ENCODE results near the gene DICER1. TPM values are rescaled to one million over a fixed set of nuclear protein-coding genes. Genes with fewer than 3 reads are reported as not detected.

The DICER1 gene
- total RNA-seq, 1 experiment from 2014 or later = 198 TPM

DNA sequence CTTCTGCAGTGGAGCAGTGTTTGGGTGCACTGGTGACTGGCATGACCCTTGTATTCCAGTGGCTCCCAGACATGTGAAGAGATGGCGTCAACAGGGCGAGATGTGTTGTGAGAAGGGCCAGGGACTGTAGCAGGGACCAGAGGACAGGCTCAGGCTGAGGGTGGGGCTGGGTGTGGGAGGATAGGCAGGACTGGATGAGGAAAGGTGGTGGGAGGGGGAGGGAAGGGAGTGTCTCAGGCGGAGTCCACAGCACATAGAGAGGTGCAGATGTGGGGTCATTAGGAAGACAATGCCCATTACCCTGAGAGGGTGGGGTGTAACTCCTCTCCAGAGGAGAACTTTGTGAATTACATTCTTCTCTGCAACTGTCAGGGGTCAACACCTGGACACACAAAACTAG is 78.5 kb downstream of the DICER1 start:
- H3K36me3 ChIP-seq = no peaks in the 10 kb centered on the region
- no peak for DNase-seq
- H3K27ac ChIP-seq = no peak overlapping the region
- H3K4me3 ChIP-seq = no peak overlapping the region
- 0 out of 2 replicates have a peak, but pooled peaks cover 2% of the 10 kb centered on the region for H3K9me3 ChIP-seq (replicated peaks)
- no peaks in the 10 kb centered on the region for H3K27me3 ChIP-seq
- H3K4me1 ChIP-seq = peaks cover 3% of the 10 kb centered on the region; the same call in 1 of the 2 replicates

DNA sequence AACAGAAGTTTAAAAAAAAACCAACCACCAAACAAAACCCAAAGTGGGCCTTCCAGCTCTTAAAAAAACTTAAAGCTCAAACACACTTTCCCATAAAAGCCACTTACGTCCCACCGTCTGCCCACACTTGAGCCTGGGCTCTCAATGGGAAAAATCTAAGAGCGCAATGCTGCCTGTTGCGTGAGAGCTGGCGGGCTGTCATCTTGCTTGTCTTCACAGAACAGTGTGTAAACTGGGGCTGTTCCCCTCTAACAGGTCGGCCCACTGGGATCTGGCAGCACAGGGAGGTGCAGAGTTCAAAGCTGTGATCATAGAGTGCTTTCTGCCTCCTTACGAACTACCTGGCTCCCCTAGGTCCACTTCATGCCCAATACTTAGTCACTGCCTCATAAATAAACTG is 80.0 kb downstream of the DICER1 start:
- H3K9me3 ChIP-seq (replicated peaks) = 0 out of 2 replicates have a peak, but pooled peaks cover 2% of the 10 kb centered on the region
- H3K4me1 ChIP-seq = peaks cover 3% of the 10 kb centered on the region; the same call in 1 of the 2 replicates
- no peaks in the 10 kb centered on the region for H3K27me3 ChIP-seq
- no peak for DNase-seq
- no peaks in the 10 kb centered on the region for H3K36me3 ChIP-seq
- H3K27ac ChIP-seq = no peak overlapping the region
- no peak overlapping the region for H3K4me3 ChIP-seq

DNA sequence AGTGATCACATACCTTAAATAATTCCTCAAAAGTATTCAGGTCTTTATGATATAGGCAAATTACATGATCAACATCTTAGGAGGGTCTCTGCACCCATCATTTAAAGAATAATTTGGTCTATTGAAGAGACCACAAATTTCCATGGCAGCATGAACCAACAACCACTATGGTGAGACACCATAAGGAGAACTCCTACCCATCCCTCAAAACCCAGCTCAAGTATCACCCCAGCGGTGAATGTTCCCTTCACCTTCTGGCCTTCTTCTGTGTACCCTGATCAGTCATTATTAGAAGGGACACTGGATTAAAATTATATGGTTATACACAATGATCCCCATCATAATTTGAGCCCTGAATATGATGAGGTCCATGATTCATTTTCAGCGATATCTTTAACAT is 81.5 kb downstream of the DICER1 start:
- H3K9me3 ChIP-seq (replicated peaks) = 0 out of 2 replicates have a peak, but pooled peaks cover 2% of the 10 kb centered on the region
- H3K27ac ChIP-seq = no peak overlapping the region
- H3K36me3 ChIP-seq = no peaks in the 10 kb centered on the region
- H3K4me1 ChIP-seq = peaks cover 3% of the 10 kb centered on the region; the same call in 1 of the 2 replicates
- no peak overlapping the region for H3K4me3 ChIP-seq
- no peaks in the 10 kb centered on the region for H3K27me3 ChIP-seq
- no peak for DNase-seq

DNA sequence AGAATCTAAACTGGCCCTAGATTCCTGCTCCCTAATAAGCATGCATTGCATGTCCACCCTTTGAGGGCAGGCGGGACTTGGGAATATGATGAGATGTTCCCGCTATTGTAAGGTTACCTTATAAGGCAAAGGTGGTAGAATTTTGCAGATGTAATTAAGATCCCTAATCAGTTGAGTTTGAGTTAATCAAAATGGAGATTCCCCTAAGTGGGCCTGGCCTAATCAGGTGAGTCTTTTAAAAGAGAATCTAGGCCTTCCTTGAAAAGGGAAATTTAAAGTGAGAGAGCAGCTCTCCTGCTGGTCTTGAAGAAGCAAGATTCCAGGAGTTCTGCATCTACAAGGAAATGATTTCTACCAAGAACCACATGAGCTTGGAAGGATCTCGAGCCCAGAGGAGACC is 83.4 kb downstream of the DICER1 start:
- H3K9me3 ChIP-seq (replicated peaks) = no peaks in the 10 kb centered on the region
- no peaks in the 10 kb centered on the region for H3K36me3 ChIP-seq
- H3K27ac ChIP-seq = no peak overlapping the region
- no peak overlapping the region for H3K4me3 ChIP-seq
- H3K27me3 ChIP-seq = no peaks in the 10 kb centered on the region
- no peak for DNase-seq
- no peaks in the 10 kb centered on the region for H3K4me1 ChIP-seq

DNA sequence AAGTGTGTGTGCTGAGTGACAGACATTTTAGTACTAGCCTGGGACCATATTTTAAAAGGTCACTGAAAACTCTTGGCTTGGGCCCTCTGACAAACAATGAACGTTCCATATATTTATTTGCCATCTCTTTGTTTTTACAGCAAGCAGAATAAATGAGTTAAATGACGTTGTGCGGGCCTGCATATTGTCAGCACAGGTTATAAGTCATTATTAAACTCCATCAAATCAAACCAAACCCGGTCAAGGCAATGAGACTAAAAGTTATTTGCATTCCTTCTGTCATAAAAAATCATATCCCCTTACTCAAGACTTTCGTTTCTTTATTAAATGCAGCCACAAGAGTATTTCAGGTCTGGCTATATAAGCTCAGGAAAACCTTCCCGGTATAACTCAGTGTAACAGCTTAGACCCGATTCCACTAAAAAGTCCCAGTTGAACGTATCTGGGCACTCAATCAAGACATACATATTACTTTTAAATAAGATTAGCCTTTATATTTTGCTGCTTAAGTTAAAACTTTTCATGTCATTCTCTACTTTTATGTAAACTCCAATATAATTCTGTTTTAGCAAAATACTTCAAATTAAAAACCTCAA is 84.9 kb downstream of the DICER1 start:
- Histone ChIP-seq H3K27me3 (no peaks in the 10 kb centered on the region), H3K4me1 (no peaks in the 10 kb centered on the region), H3K9me3 (replicated peaks) (no peaks in the 10 kb centered on the region), H3K4me3 (no peak overlapping the region), H3K27ac (no peak overlapping the region), H3K36me3 (no peaks in the 10 kb centered on the region)
- DNase-seq = no peak

DNA sequence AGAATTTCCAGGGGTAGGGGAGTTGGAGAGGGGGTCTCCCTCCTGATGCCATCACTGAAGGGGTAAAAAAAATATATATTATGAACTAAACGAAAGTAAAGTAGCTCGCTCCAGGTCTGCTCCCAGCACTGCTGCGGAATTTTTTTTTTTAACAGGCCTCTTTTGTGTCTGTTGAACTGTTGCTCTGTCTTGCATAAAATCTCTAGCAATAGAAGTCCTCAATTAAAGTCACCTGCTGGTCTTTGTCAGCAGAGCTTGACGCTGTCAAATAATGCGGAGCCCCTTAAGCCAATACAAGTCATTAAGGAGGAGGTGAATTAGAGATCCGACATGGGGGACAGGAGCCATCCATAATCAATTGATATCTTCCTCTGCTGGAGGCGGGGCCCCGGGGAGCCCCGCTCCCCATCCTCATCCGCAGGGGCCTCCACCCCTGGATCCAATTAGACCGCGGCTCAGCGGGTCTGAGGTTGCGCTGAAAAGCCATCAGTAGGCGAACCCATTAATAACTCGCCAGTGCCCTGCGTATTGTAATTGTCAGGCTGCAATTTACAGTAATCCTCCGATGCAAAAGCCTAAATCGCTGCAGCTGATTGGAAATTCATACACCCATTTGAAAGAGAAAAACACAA is 85.6 kb downstream of the DICER1 start:
- H3K27me3 ChIP-seq = no peaks in the 10 kb centered on the region
- peak overlapping the region; percentile 30; the same call in 1 of the 2 replicates for H3K4me3 ChIP-seq
- no peaks in the 10 kb centered on the region for H3K9me3 ChIP-seq (replicated peaks)
- H3K4me1 ChIP-seq = no peaks in the 10 kb centered on the region
- no peaks in the 10 kb centered on the region for H3K36me3 ChIP-seq
- no peak overlapping the region for H3K27ac ChIP-seq
- peak in 1 of 2 experiments; percentile 57 for DNase-seq

DNA sequence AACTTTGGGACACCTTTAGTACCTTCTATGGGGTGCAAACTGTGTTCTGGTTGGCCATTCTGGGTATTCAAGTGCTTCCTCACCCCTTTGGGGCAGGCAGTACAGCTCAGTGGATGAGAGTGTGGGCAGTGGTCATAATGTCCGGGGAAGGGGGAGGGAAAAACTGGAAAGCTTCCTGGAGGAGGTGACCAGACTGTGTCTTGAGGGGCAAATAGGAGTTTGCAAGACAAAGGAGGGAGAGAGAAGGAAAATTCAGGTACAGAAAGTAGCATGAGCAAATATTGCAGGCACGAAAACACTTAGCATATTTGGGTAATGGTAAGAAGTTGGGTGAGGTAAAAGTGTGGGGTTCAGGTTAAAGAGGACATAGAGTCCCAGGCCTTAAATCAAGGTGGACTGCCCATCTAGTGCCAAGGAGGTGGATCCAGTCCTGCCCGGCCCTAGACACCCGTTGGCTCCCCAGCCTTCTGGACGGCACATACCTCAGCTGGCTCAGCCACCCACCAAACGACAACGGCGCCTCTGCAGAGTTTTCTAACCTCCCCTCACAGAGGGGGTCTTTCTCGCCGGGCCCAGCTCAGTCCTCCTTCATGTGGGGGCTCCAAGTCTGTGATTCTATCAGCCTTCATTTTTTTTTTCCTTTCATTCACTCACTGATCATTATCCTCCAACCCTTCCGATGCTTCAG is 86.4 kb downstream of the DICER1 start:
- Histone ChIP-seq H3K27me3 (no peaks in the 10 kb centered on the region), H3K9me3 (replicated peaks) (no peaks in the 10 kb centered on the region), H3K36me3 (no peaks in the 10 kb centered on the region), H3K4me3 (peak overlapping the region; percentile 30; the same call in 1 of the 2 replicates), H3K4me1 (no peaks in the 10 kb centered on the region), H3K27ac (no peak overlapping the region)
- DNase-seq = no peak

DNA sequence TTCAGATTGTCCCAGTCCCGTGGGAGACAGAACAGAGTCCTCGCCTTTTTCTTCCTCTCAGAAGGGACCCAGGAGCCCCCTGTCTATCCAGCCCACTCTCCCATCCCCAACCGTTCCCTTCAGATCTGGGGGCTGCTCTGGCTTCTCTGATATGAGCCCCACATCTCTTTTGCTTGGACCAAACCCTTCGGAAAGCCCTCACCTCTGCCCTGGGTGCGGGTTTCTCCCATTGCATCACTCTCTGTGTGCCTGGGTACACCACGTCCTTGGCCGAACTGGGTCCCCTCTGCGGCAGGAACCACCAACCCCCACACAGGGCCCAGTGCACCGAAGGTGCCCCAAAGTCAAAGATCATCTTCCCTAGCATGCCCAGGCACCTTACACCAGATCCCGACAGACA is 87.8 kb downstream of the DICER1 start:
- H3K27me3 ChIP-seq = no peaks in the 10 kb centered on the region
- H3K36me3 ChIP-seq = no peaks in the 10 kb centered on the region
- no peak for DNase-seq
- no peak overlapping the region for H3K27ac ChIP-seq
- no peaks in the 10 kb centered on the region for H3K4me1 ChIP-seq
- no peak overlapping the region for H3K4me3 ChIP-seq
- H3K9me3 ChIP-seq (replicated peaks) = no peaks in the 10 kb centered on the region

DNA sequence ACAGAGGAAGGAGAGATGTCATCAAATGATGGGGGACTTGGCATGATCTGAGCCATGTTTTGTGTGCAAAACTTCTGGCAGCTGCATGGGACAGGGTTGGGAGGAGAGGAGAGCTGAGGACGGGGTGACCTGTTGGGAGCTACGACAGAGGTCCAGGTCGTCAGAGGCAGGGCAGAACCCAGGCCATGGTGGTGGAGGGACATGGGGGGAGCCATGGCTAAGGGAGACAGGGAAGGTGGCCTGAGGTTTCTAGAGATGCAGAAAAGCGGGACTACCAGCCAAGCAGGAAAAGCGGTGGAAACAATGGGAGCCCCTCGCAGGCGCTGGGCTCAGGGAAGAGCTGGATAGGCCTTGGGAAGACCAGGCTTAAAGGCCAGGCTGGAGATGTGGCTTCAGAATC is 88.3 kb downstream of the DICER1 start:
- Histone ChIP-seq H3K27me3 (no peaks in the 10 kb centered on the region), H3K4me1 (no peaks in the 10 kb centered on the region), H3K4me3 (no peak overlapping the region), H3K27ac (no peak overlapping the region), H3K9me3 (replicated peaks) (no peaks in the 10 kb centered on the region), H3K36me3 (no peaks in the 10 kb centered on the region)
- DNase-seq = no peak

DNA sequence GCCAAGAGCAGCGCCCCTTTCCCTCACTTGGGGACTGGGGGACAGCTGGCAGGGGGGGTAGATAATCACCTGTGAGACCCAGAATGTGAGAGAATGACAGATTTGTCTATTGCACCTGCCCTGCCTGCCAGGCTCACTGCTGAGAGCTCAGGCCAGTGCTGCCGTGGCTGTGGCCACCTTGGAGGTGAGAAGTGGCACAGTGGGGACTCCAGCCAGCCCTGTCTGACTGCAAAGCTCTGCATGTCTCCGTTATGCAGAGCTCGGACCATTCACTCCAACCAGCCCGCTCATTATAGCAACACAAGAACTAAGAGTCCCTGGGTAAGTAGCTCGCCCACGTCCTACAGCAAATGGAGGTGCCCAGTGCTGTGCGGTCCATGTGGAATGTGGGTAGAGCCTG is 88.8 kb downstream of the DICER1 start:
- Histone ChIP-seq H3K36me3 (no peaks in the 10 kb centered on the region), H3K27ac (no peak overlapping the region), H3K27me3 (no peaks in the 10 kb centered on the region), H3K4me1 (no peaks in the 10 kb centered on the region), H3K4me3 (no peak overlapping the region), H3K9me3 (replicated peaks) (no peaks in the 10 kb centered on the region)
- no peak for DNase-seq

DNA sequence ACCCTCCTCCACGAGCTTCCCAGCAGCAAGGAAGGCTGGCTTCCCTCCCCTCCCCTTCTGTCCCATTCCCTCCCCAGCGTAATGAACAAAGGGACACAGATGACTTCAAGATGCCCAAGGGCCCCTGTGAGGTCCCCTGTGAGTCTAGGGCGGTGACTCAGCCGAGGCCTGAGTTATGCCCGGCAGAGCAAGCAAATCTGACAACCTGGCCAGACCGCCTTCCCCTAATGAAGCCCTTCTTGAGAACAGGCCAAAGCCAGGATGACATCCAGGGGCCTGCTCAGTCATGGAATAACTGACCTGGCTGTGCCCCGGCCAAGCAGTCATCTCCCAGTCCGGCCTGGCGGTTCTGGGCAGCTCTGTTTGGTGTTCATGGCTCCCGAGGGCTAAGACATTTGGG is 89.2 kb downstream of the DICER1 start:
- H3K27me3 ChIP-seq = no peaks in the 10 kb centered on the region
- H3K4me1 ChIP-seq = no peaks in the 10 kb centered on the region
- H3K9me3 ChIP-seq (replicated peaks) = no peaks in the 10 kb centered on the region
- no peak for DNase-seq
- no peaks in the 10 kb centered on the region for H3K36me3 ChIP-seq
- no peak overlapping the region for H3K27ac ChIP-seq
- no peak overlapping the region for H3K4me3 ChIP-seq

DNA sequence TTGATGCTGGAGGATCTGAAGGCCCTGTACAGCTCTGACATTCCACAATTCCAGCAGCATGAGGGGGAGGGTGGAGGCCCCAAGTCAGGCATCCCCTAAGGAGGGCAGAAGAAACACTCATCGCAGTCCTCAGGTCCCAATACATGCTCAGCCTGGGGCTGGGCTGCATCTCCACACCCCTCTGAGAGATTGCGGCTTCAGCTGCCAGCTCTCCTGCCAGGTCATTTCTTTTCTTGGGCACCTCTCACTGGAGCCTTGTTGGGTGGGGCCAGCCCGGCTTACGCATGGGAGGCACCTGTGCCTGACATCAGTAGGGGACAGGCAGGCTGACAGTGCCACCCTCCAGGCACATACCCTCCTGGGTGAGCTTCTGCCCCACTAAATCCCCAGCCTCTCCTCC is 89.8 kb downstream of the DICER1 start:
- Histone ChIP-seq H3K27me3 (no peaks in the 10 kb centered on the region), H3K27ac (no peak overlapping the region), H3K4me3 (no peak overlapping the region), H3K4me1 (no peaks in the 10 kb centered on the region), H3K36me3 (no peaks in the 10 kb centered on the region), H3K9me3 (replicated peaks) (no peaks in the 10 kb centered on the region)
- DNase-seq = no peak

DNA sequence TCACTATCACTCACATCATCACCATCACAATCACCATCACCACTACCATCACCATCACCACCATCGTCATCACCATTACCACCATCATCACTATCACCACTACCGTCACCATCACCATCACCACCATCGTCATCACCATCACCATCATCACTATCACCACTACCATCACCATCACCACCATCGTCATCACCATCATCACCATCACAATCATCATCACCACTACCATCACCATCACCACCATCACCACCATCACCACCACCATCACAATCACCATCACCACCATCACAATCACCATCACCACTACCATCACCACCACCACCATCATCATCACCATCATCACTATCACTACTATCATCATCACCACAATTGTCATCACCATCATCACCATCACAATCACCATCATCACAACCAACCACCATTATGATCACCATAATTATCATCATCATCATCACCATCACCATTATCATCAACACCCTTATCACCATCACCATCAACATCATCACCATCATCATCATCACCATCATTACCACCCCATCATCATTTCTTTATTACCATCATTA is 90.8 kb downstream of the DICER1 start:
- H3K27me3 ChIP-seq = no peaks in the 10 kb centered on the region
- H3K27ac ChIP-seq = no peak overlapping the region
- H3K36me3 ChIP-seq = no peaks in the 10 kb centered on the region
- no peaks in the 10 kb centered on the region for H3K9me3 ChIP-seq (replicated peaks)
- H3K4me3 ChIP-seq = no peak overlapping the region
- DNase-seq = no peak
- no peaks in the 10 kb centered on the region for H3K4me1 ChIP-seq

DNA sequence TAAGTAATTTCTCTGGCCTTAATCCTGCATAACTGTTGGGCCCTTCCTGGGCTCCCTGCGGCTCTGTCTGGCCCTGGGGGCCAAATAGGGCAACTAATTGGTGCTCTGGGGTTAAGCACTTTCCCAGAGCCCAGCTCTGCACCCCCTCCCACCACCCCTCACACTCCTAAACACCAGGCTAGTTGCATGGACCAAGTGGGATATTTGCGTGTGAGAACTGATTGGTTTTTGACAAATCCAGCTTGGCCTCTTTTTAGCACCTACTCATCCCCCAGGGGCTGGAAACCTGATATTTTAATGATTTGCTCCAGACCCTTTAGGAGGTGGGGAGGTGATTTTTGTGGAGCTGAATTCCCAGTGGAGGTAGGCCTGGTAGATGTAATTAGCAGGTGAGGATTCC is 91.9 kb downstream of the DICER1 start:
- no peaks in the 10 kb centered on the region for H3K9me3 ChIP-seq (replicated peaks)
- no peaks in the 10 kb centered on the region for H3K36me3 ChIP-seq
- H3K27ac ChIP-seq = no peak overlapping the region
- H3K27me3 ChIP-seq = no peaks in the 10 kb centered on the region
- no peak overlapping the region for H3K4me3 ChIP-seq
- DNase-seq = no peak
- no peaks in the 10 kb centered on the region for H3K4me1 ChIP-seq

DNA sequence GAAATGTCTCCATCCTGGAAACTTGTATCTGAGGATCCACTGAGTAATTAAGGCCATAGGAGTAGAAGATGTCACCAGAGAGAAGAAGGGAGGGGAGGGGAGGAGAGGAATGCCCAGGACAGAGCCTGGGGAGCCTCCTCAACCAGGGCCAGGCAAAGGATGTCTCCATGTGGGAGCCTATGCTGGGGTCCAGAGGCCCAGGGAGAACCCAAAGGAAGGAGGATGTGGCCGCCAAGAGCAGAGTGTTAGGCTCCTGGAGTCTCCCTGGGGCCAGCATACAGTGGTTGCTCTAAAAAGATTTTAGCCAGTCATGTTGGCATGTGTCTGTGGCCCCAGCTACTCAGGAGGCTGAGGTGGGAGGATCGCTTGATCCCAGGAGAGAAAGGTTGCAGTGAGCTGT is 92.6 kb downstream of the DICER1 start:
- Histone ChIP-seq H3K27me3 (no peaks in the 10 kb centered on the region), H3K9me3 (replicated peaks) (no peaks in the 10 kb centered on the region), H3K36me3 (no peaks in the 10 kb centered on the region), H3K4me1 (no peaks in the 10 kb centered on the region), H3K27ac (no peak overlapping the region), H3K4me3 (no peak overlapping the region)
- DNase-seq = no peak

Measured in SJCRH30 (cell line).